ENCODE results near the gene FAM170B.

DNA sequence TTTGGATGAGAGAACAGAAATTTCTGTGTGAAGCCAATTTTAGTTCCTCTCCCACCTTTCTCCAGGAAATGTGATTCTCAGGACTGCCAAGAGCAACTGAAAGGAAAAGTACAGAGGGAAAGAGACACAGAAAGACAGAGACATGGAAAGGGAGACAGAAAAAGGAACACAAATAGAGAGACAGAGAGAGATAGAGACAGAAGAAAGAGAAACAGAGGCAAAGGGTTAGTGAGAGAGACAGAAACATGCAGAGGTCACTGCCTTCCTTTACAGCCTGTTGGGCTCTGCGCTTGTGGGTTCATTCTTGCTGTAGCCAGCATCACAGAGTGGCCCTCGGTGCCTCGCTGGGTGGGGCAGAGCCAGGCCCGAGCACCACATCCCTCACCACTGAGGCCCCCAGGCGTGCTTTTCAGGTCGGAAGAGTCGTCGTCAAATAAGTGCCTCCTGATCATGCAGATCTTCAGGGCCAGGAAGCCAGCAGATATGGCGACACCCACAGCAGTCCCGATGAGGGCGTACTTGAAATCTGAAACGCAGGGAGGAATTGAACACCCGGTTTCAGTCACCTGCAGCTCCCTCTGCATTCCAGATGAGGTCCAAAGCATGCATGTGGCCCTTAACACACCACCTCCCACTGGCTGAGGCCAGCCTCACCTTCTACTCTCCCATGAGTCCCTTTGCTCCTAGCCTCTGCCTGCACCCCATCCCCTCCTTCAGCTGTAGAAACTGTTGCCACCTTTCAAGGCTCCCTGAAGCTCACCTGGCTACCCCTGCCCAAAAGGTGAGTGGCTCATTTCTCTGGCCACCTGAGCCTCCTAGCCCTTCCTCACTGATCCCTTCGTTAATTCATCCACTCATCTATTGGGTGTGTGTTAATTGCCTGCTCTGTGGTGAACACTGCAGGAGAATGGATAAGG is 32.9 kb upstream of the FAM170B start:
- no peak for TF ChIP-seq POLR2AphosphoS5 (IDR thresholded peaks at IDR 0.05; ENCODE audit: insufficient read depth, low read depth, low read length)
- TF ChIP-seq POLR2A (IDR thresholded peaks at IDR 0.05; ENCODE audit: low read depth, low read length): no peak
- TF ChIP-seq, protein P1, sequence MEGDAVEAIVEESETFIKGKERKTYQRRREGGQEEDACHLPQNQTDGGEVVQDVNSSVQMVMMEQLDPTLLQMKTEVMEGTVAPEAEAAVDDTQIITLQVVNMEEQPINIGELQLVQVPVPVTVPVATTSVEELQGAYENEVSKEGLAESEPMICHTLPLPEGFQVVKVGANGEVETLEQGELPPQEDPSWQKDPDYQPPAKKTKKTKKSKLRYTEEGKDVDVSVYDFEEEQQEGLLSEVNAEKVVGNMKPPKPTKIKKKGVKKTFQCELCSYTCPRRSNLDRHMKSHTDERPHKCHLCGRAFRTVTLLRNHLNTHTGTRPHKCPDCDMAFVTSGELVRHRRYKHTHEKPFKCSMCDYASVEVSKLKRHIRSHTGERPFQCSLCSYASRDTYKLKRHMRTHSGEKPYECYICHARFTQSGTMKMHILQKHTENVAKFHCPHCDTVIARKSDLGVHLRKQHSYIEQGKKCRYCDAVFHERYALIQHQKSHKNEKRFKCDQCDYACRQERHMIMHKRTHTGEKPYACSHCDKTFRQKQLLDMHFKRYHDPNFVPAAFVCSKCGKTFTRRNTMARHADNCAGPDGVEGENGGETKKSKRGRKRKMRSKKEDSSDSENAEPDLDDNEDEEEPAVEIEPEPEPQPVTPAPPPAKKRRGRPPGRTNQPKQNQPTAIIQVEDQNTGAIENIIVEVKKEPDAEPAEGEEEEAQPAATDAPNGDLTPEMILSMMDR (IDR thresholded peaks at IDR 0.05; ENCODE audit: extremely low read depth in 1 of 2, insufficient read depth in 1 of 2, low read depth in 1 of 2, low read length in 2 of 2): no peak

Data from endothelial cell of umbilical vein (primary cell).